HCT116 (cell line): Measurements from ENCODE around the gene CLASP1. TPM values are rescaled to one million over a fixed set of nuclear protein-coding genes. Genes with fewer than 3 reads are reported as not detected.

Experiments used
- ATAC-seq: fragments of 200-7000 bp; cut with Tn5 transposase; 2 replicates; pipeline ENCODE4 v1.9.1; 2020; ENCODE audit warnings: mild to moderate bottlenecking, moderate library complexity
- BruUV-seq: library from RNA; stranded (reverse); fragments of 400-500 nt; replicated peaks from 2 replicates; lab custom pipeline; 2021; lab: Mats Ljungman, UMichigan
- CTCF ChIA-PET: fragments of 300-600 bp; sonication (Branson Sonifier 250); formaldehyde crosslinking; loops from one replicate; lab custom pipeline; 2021; ENCODE audit warnings: antibody characterized with exemption; lab: Charles Lee
- POLR2A ChIA-PET: fragments of 300-600, 350-600 bp; sonication (Branson Sonifier 250); formaldehyde crosslinking; loops from one replicate; lab custom pipeline; 2021; ENCODE audit warnings: antibody characterized with exemption; lab: Charles Lee
- RAD21 ChIA-PET, 2 experiments: fragments of 300-600 bp; sonication (Branson Sonifier 250); formaldehyde crosslinking; loops; one replicate each; lab custom pipeline; 2023; ENCODE audit warnings: low total read pairs in 2 of 2; ENCODE audit not compliant: uncharacterized antibody in 2 of 2, unreplicated experiment in 2 of 2, low non-redundant PET in 1 of 2; lab: Charles Lee
- DNase-seq: peaks from one replicate; pipeline ENCODE4 v3.0.0-alpha.2; 2010; ENCODE audit warnings: low read depth, low spot score
- H2AFZ ChIP-seq: fragments of 200-600 bp; shearing (Covaris generic), sonication (generic); 2 replicates; pipeline ENCODE4 v1.6.1; 2017; ENCODE audit warnings: low read depth, mixed run types, mixed read lengths, antibody characterized with exemption, low read length; ENCODE audit not compliant: poor library complexity, severe bottlenecking
- H3K27ac ChIP-seq: 2 replicates; pipeline ENCODE4 v1.5.1; 2012; ENCODE audit warnings: low read depth, low read length
- H3K27me3 ChIP-seq: fragments of 200-600 bp; sonication (generic); 2 replicates; pipeline ENCODE4 v1.6.1; 2016; ENCODE audit warnings: mixed run types, low read length, mixed read lengths; ENCODE audit not compliant: insufficient read depth
- H3K36me3 ChIP-seq, 2 experiments: fragments of 200-500 bp in 1 of 2; fragments of 200-600 bp in 1 of 2; sonication (Bioruptor generic) in 1 of 2; sonication (generic) in 1 of 2; 2 replicates each; pipeline versions ENCODE4 v1.5.1 to v1.6.1; 2014 to 2016; ENCODE audit warnings: low read length in 2 of 2, inconsistent platforms in 1 of 2, mixed read lengths in 1 of 2, mixed run types in 1 of 2; ENCODE audit not compliant: insufficient read depth in 2 of 2, control insufficient read depth in 1 of 2
- H3K4me1 ChIP-seq, 2 experiments: fragments of 200-600 bp in 1 of 2; sonication (generic) in 1 of 2; 2 replicates each; pipeline versions ENCODE4 v1.5.1 to v1.6.1; 2012 to 2017; ENCODE audit warnings: low read length in 2 of 2, inconsistent platforms in 1 of 2, mild to moderate bottlenecking in 1 of 2, mixed read lengths in 1 of 2, mixed run types in 1 of 2, moderate library complexity in 1 of 2; ENCODE audit not compliant: insufficient read depth in 2 of 2, control insufficient read depth in 1 of 2
- H3K4me2 ChIP-seq: fragments of 200-600 bp; sonication (generic); 2 replicates; pipeline ENCODE4 v1.6.1; 2017; ENCODE audit warnings: mixed run types, low read length, mixed read lengths
- H3K4me3 ChIP-seq, 2 experiments: fragments of 200-600 bp in 1 of 2; sonication (generic) in 1 of 2; replicated peaks in 1 of 2; 2 replicates each; pipeline ENCODE4 v1.5.1; 2011 to 2016; ENCODE audit warnings: low read length in 2 of 2, control low read depth in 1 of 2, low read depth in 1 of 2, mild to moderate bottlenecking in 1 of 2, mixed read lengths in 1 of 2, mixed run types in 1 of 2
- H3K79me2 ChIP-seq: fragments of 200-600 bp; sonication (generic); 2 replicates; pipeline ENCODE4 v1.6.1; 2017; ENCODE audit warnings: mild to moderate bottlenecking, mixed run types, low read length, moderate library complexity, mixed read lengths; ENCODE audit not compliant: insufficient read depth
- H3K9ac ChIP-seq: fragments of 200-600 bp; sonication (generic); 2 replicates; pipeline ENCODE4 v1.6.1; 2016; ENCODE audit warnings: low read length, mixed read lengths
- H3K9me2 ChIP-seq: fragments of 200-600 bp; sonication (generic), shearing (Covaris generic); 2 replicates; pipeline ENCODE4 v1.6.1; 2017; ENCODE audit warnings: mixed run types, mild to moderate bottlenecking, moderate library complexity; ENCODE audit not compliant: insufficient read depth
- H3K9me3 ChIP-seq, 2 experiments: fragments of 200-500 bp in 1 of 2; fragments of 200-600 bp in 1 of 2; sonication (Bioruptor generic) in 1 of 2; sonication (generic) in 1 of 2; 2 replicates each; pipeline ENCODE4 v1.6.1; 2014 to 2017; ENCODE audit warnings: low read length in 2 of 2, mixed read lengths in 2 of 2, inconsistent platforms in 1 of 2, low read depth in 1 of 2, mild to moderate bottlenecking in 1 of 2, mixed run types in 1 of 2, moderate library complexity in 1 of 2; ENCODE audit not compliant: control insufficient read depth in 1 of 2, insufficient read depth in 1 of 2
- H4K20me1 ChIP-seq: fragments of 200-600 bp; sonication (generic), shearing (Covaris generic); 2 replicates; pipeline ENCODE4 v1.6.1; 2017; ENCODE audit warnings: mixed run types, mild to moderate bottlenecking, moderate library complexity; ENCODE audit not compliant: insufficient read depth
- CEBPB ChIP-seq: IDR thresholded peaks from 2 replicates; pipeline ENCODE4 v1.6.1; 2012; ENCODE audit warnings: low read depth
- RAD21 ChIP-seq: IDR thresholded peaks from 2 replicates; pipeline ENCODE4 v1.6.1; 2012; ENCODE audit warnings: low read depth, mild to moderate bottlenecking
- REST ChIP-seq: IDR thresholded peaks from 2 replicates; pipeline ENCODE4 v1.6.1; 2012; ENCODE audit warnings: low read depth
- SIN3A ChIP-seq: IDR thresholded peaks from 2 replicates; pipeline ENCODE4 v1.6.1; 2012; ENCODE audit warnings: low read depth
- SRF ChIP-seq: IDR thresholded peaks from 2 replicates; pipeline ENCODE4 v1.6.1; 2012; ENCODE audit warnings: low read depth
- ZBTB33 ChIP-seq: IDR thresholded peaks from 2 replicates; pipeline ENCODE4 v1.6.1; 2011; ENCODE audit warnings: mild to moderate bottlenecking, low read length, moderate library complexity; ENCODE audit not compliant: insufficient replicate concordance; ENCODE audit errors: extremely low read depth
- ZFX ChIP-seq: fragments of 450-650 bp; IDR thresholded peaks from 2 replicates; pipeline ENCODE4 v1.6.1; 2017
- ZNF274 ChIP-seq: fragments of 200-500 bp; sonication (Bioruptor generic); IDR thresholded peaks from 2 replicates; pipeline ENCODE4 v1.6.1; 2014; ENCODE audit warnings: mild to moderate bottlenecking, low read depth, low read length, inconsistent platforms
- intact Hi-C: fragments of 100-400 bp; cut with micrococcal nuclease; formaldehyde crosslinking; loops from 2 replicates; pipeline ENCODE4 v1.10.0; 2022
- total RNA-seq: library from RNA; stranded (reverse); gene quantifications from one replicate; pipeline ENCODE4 v1.2.1, GENCODE V29; 2021; ENCODE audit not compliant: unreplicated experiment

Gene CLASP1
- total RNA-seq, 1 experiment from 2014 or later: 41.9 TPM

GRCh38 chr2:121450301-121450700, 199.0 kb downstream of the CLASP1 start (continued):
- TF ChIP-seq REST (no peak), RAD21 (no peak), SIN3A (no peak), SRF (no peak), ZBTB33 (no peak)

GRCh38 chr2:121446647-121447241, 202.5 kb downstream of the CLASP1 start:
- DNase-seq (no peak), ATAC-seq (no peak)
- Histone ChIP-seq H3K4me1 (no peaks in the 10 kb centered on the region), H3K27ac (no peak overlapping the region), H3K9me2 (no peaks in the 10 kb centered on the region), H3K4me3 (no peak overlapping the region), H3K79me2 (no peaks in the 10 kb centered on the region), H3K9ac (no peak overlapping the region), H3K27me3 (no peaks in the 10 kb centered on the region), H4K20me1 (no peaks in the 10 kb centered on the region), H3K4me2 (no peak overlapping the region), H2AFZ (no peak overlapping the region), H3K9me3 (no peaks in the 10 kb centered on the region)
- ChIA-PET CTCF (no interaction called here), RAD21 (no interaction called here), POLR2A (no interaction called here)
- intact Hi-C loops: no loop called here
- BruUV-seq: no TSS peak
- no peak for TF ChIP-seq ZFX
- TF ChIP-seq ZNF274: no peak
- TF ChIP-seq CEBPB: no peak
- TF ChIP-seq, all 23 proteins: peak for 0
- H3K36me3 ChIP-seq: peaks cover 12 to 30% of the 10 kb centered on the region in 2 experiments
